T-helper 2 cell treated with Interferon-gamma antibody and Interleukin-4, amounts not matched to agents 100 ng/mL and 5 ng/mL, for 36 hours (primary cell): ENCODE data around the gene PIKFYVE. TPM values are rescaled to one million over a fixed set of nuclear protein-coding genes. Genes with fewer than 3 reads are reported as not detected.
"Not testable (repeated sequence)": the region's sequence is repeated elsewhere in the genome, so short reads cannot be mapped to it uniquely, and the experiment has no call there.

Experiments
- intact Hi-C: fragments of 100-400 bp; cut with micrococcal nuclease; formaldehyde crosslinking; loops from one replicate; pipeline ENCODE4 v1.15.1; 2023
- total RNA-seq: library from RNA; stranded (reverse); gene quantifications from 2 replicates; pipeline ENCODE4 v1.2.3, GENCODE V29; 2022

Gene PIKFYVE
- total RNA-seq, 1 donor from 2014 or later = 39.0 TPM

GRCh38 chr2:208295834-208296233, 29.8 kb downstream of the PIKFYVE start:
- intact Hi-C loops = no loop called here

GRCh38 chr2:208296610-208297009, 30.6 kb downstream of the PIKFYVE start:
- intact Hi-C loops = no loop called here

- intact Hi-C loops = no loop called here
Observed at GRCh38 chr2:208297961-208298360, 31.9 kb downstream of the PIKFYVE start.

DNA sequence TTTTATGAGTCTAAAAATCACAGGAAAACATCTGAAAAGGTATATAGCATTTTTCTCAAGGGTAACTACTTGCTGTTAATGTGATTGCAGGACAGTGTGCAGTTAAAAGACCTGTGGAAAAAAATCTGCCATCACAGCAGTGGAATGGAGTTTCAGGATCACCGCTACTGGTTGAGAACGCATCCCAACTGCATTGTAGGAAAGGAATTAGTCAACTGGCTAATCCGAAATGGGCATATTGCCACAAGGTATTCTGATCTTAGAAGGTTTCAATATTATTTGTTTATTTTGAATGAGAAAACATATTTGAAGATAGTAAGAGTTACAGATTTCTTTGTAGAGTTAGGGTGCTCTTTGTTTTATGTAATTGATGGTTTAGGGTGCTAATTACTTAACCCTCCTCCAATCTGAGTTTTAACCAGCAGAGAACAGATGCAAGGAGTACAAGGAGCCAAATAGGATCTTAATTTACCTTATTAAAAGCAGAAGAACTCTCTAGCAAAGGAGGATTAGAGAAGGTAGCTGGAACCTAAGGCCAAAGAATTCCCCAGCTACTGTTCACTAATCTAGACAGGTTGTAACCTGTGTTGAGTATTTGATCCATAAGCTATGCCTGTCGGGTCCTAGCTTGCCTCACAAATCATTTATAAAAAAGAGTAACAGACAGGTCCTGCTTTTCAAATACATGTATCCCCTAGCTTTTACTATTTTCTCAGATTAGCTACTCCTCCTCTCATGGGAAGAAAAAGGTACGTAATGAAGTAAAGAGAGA, 35.0 kb downstream of the PIKFYVE start:
- intact Hi-C loops = no loop called here

GRCh38 chr2:208304157-208304556, 38.1 kb downstream of the PIKFYVE start:
- intact Hi-C loops = no loop called here

GRCh38 chr2:208304695-208305094, 38.6 kb downstream of the PIKFYVE start:
- intact Hi-C loops = no loop called here

GRCh38 chr2:208306291-208306690, 40.2 kb downstream of the PIKFYVE start:
- intact Hi-C loops = no loop called here

DNA sequence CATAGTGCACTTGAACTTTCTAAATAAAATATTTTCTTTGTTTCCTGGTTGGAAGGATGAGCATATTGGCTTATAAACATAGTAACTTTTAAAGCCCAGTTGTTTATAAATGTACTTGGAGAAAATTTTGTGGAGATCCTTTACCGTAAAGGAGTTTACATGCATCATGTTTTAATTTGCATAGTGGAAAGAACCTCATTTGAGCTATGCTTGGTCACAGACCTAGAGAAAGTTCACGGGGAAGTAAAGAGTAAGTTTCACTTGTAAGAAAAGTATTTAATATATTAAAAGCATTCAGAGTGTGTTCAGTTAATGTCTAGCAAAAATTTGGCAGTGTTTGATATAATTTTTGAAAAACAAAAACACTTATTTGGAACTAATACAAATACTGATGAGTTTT, 45.3 kb downstream of the PIKFYVE start:
- intact Hi-C loops = no loop called here

DNA sequence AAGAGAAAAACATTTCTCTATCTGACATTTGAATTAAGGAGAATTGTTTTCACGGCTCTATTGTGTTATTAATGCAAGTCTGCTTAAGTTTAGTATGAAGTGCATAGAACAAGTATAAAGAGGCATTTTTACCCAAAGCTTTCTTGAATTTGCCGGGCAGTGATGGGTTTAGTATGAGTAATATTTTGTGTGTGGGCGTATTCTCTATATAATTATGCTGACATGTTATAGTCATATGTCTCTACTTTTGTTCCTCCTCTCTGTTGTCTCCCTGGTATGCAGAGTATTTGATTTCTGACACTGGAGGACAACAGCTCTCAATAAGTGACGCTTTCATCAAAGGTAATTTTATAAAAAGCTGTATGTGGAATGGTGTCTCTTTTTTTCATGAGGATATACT, 45.9 kb downstream of the PIKFYVE start:
- intact Hi-C loops = no loop called here

GRCh38 chr2:208315081-208315788, 49.2 kb downstream of the PIKFYVE start:
- intact Hi-C loops = no loop called here

- intact Hi-C loops = no loop called here
Observed at GRCh38 chr2:208318127-208318526, 52.1 kb downstream of the PIKFYVE start.

- intact Hi-C loops = no loop called here
Observed at GRCh38 chr2:208319391-208319790, 53.3 kb downstream of the PIKFYVE start.

- intact Hi-C loops = loop anchor here (5.0 kb wide), 1 partner anchor 68 kb away; no protein-coding TSS in a partner anchor
Observed at GRCh38 chr2:208320686-208321085, 54.6 kb downstream of the PIKFYVE start.

DNA sequence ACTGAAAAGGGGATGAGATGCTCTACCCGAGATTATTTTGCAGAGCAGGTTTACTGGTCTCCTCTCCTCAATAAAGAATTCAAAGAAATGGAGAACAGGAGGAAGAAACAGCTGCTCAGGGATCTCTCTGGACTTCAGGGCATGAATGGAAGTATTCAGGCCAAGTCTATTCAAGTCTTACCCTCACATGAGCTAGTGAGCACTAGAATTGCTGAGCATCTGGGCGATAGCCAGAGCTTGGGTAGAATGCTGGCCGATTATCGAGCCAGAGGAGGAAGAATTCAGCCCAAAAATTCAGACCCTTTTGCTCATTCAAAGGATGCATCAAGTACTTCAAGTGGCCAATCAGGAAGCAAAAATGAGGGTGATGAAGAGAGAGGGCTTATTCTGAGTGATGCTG, 60.0 kb downstream of the PIKFYVE start:
- intact Hi-C loops = no loop called here

DNA sequence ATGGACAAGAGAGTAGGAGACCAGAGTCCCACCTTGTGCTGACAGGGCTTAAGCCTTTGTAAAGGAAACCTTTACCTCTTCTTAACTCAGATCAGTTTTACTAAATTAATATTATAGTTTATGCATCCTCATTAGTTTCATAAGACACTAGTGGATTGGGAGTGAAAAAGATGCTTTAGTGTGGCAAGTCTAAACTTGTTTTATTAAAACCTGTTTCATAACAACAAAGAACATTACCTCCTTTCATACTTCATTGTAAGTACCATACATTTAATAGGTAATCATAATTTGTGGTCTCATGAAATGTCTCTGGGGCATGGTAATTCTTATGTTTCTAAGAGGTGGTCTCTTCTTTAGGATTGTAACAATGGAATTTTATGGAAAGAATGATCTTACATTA, 63.4 kb downstream of the PIKFYVE start:
- intact Hi-C loops = no loop called here

DNA sequence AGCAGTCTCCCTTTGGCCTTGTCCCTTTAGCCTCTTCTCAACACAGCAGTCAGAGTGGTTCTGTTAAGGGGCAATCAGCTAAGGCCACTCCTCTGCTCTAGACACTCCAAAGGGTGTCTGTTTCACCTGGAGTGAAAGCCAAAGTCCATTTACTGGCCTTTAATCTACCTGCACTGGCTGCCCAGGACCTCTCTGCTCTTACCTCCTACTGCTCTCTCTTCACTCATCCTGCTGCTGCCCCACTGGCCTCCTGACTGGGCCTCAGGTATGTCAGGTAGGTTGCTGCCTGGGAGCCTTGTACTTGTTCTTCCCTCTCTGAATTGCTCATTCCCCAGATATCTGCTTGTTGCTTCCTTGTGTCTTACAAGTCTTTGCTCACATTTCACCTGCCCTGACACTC, 68.2 kb downstream of the PIKFYVE start:
- intact Hi-C loops = no loop called here

GRCh38 chr2:208346756-208347155, 80.7 kb downstream of the PIKFYVE start:
- intact Hi-C loops = no loop called here

DNA sequence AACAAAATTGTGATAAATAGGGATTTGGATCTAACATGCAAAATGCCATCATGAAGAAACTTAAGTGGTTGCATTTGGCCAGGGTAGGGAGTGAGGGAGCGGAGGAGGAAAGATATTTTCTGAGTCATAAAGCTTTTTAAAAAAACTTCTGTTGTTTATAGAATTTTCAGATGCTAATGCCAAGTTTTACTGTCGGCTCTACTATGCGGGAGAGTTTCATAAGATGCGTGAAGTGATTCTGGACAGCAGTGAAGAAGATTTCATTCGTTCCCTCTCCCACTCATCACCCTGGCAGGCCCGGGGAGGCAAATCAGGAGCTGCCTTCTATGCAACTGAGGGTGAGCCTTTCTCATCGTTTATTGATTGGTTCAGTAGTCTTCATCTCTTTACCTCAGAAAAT, 84.6 kb downstream of the PIKFYVE start:
- intact Hi-C loops = no loop called here

GRCh38 chr2:208352644-208353567, 86.9 kb downstream of the PIKFYVE start:
- intact Hi-C loops = no loop called here

GRCh38 chr2:208354964-208355381, 88.9 kb downstream of the PIKFYVE start:
- intact Hi-C loops = no loop called here

GRCh38 chr2:208356420-208356819, 90.4 kb downstream of the PIKFYVE start:
- intact Hi-C loops = not testable (repeated sequence)
